OCI-LY3 (cell line): ENCODE measurements around the gene BLMH.

Experiments used
- H2AFZ ChIP-seq: fragments of 200-600, 300-600 bp; shearing (Covaris generic); 2 replicates; pipeline ENCODE4 v1.6.0; 2014; ENCODE audit warnings: antibody characterized with exemption, low read depth, low read length
- H3K27ac ChIP-seq: fragments of 200-600, 300-600 bp; sonication (generic); 2 replicates; pipeline ENCODE4 v1.5.1; 2014; ENCODE audit warnings: mild to moderate bottlenecking, low read length, moderate library complexity, mixed read lengths
- H3K27me3 ChIP-seq: fragments of 200-600, 300-600 bp; sonication (generic); 2 replicates; pipeline ENCODE4 v1.6.1; 2014; ENCODE audit warnings: low read depth, low read length, mixed read lengths
- H3K36me3 ChIP-seq: fragments of 200-600, 300-600 bp; sonication (generic); replicated peaks from 2 replicates; pipeline ENCODE3; 2014; ENCODE audit warnings: low read depth, low read length, mixed read lengths
- H3K4me1 ChIP-seq: fragments of 300-600, 200-600 bp; sonication (generic); 2 replicates; pipeline ENCODE4 v1.6.1; 2014; ENCODE audit warnings: low read length, mixed read lengths
- H3K4me2 ChIP-seq: fragments of 200-600, 300-600 bp; sonication (generic); 2 replicates; pipeline ENCODE4 v1.6.1; 2014; ENCODE audit warnings: low read length, mixed read lengths
- H3K4me3 ChIP-seq: fragments of 300-600, 200-600 bp; sonication (generic); 2 replicates; pipeline ENCODE4 v1.5.1; 2014; ENCODE audit warnings: antibody characterized with exemption, mild to moderate bottlenecking, low read length, moderate library complexity
- H3K79me2 ChIP-seq: fragments of 300-600, 200-600 bp; shearing (Covaris generic); 2 replicates; pipeline ENCODE4 v1.6.1; 2014; ENCODE audit warnings: mild to moderate bottlenecking, low read length, mixed read lengths
- H3K9ac ChIP-seq: fragments of 300-600, 200-600 bp; shearing (Covaris generic); 2 replicates; pipeline ENCODE4 v1.6.0; 2014; ENCODE audit warnings: mild to moderate bottlenecking, low read length, moderate library complexity
- H3K9me3 ChIP-seq: fragments of 200-600, 300-600 bp; shearing (Covaris generic); 2 replicates; pipeline ENCODE4 v1.6.1; 2014; ENCODE audit warnings: low read length, mixed read lengths; ENCODE audit not compliant: insufficient read depth
- H4K20me1 ChIP-seq: fragments of 200-600, 300-600 bp; sonication (generic); 2 replicates; pipeline ENCODE4 v1.6.1; 2016; ENCODE audit warnings: low read length, mixed read lengths; ENCODE audit not compliant: insufficient read depth
- EZH2phosphoT487 ChIP-seq: fragments of 200-600 bp; shearing (Covaris generic); IDR thresholded peaks from 2 replicates; pipeline ENCODE4 v1.6.1; 2018; ENCODE audit warnings: antibody characterized with exemption, mixed run types, low read depth
- TF ChIP-seq, protein P1 (sequence below): fragments of 200-600, 300-600 bp; sonication (generic); IDR thresholded peaks from 2 replicates; pipeline ENCODE4 v1.5.1; 2014; ENCODE audit warnings: antibody characterized with exemption, low read length, low read depth

The BLMH gene

DNA sequence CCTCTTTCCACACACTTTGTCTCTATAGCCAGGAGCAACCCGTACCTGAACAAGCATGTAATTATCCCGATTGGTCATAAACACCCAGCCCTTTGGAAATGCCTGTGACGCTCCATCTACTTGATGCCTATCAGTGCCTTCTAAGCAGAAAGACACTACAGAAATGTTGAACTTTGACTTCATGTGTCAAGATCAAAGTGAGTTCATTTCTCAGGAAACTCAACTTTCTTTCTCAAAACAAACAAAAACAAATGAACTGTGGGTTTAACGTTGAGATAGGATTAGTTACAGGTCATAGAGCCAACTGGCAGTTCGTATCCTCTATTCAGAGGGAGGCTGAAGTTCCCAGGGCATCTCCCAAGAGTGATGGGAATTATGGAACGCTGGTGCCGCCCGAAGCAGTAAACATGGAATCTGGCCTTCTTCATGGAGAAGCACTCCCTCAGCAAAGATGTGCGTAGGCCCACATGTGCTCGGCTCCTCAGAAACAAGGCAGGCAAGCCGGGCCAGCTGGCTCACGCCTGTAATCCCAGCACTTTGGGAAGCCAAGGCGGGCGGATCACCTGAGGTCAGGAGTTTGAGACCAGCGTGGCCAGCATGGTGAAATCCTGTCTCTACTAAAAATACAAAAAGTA, 65.7 kb downstream of the BLMH start:
- H3K27ac ChIP-seq, result no peak overlapping the region
- H4K20me1 ChIP-seq, result no peaks in the 10 kb centered on the region
- peaks cover 44% of the 10 kb centered on the region for H3K27me3 ChIP-seq
- no peak overlapping the region for H2AFZ ChIP-seq
- H3K79me2 ChIP-seq, result no peaks in the 10 kb centered on the region
- peaks cover 6% of the 10 kb centered on the region; the same call in 1 of the 2 replicates for H3K4me1 ChIP-seq
- no peak overlapping the region for H3K4me2 ChIP-seq
- TF ChIP-seq, protein P1, sequence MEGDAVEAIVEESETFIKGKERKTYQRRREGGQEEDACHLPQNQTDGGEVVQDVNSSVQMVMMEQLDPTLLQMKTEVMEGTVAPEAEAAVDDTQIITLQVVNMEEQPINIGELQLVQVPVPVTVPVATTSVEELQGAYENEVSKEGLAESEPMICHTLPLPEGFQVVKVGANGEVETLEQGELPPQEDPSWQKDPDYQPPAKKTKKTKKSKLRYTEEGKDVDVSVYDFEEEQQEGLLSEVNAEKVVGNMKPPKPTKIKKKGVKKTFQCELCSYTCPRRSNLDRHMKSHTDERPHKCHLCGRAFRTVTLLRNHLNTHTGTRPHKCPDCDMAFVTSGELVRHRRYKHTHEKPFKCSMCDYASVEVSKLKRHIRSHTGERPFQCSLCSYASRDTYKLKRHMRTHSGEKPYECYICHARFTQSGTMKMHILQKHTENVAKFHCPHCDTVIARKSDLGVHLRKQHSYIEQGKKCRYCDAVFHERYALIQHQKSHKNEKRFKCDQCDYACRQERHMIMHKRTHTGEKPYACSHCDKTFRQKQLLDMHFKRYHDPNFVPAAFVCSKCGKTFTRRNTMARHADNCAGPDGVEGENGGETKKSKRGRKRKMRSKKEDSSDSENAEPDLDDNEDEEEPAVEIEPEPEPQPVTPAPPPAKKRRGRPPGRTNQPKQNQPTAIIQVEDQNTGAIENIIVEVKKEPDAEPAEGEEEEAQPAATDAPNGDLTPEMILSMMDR, result no peak
- TF ChIP-seq EZH2phosphoT487, result no peak
- no peaks in the 10 kb centered on the region for H3K36me3 ChIP-seq
- no peak overlapping the region for H3K9ac ChIP-seq
- no peaks in the 10 kb centered on the region for H3K9me3 ChIP-seq
- no peak overlapping the region for H3K4me3 ChIP-seq

- Histone ChIP-seq H3K79me2 (no peaks in the 10 kb centered on the region), H3K4me2 (no peak overlapping the region), H3K4me1 (peaks cover 2% of the 10 kb centered on the region; the same call in 1 of the 2 replicates), H3K9me3 (no peaks in the 10 kb centered on the region), H3K36me3 (no peaks in the 10 kb centered on the region), H4K20me1 (no peaks in the 10 kb centered on the region), H3K9ac (no peak overlapping the region), H3K4me3 (no peak overlapping the region), H2AFZ (no peak overlapping the region), H3K27me3 (peaks cover 46% of the 10 kb centered on the region), H3K27ac (no peak overlapping the region)
- TF ChIP-seq EZH2phosphoT487, result no peak
Measured at GRCh38 chr17:30225112-30225511, 66.6 kb downstream of the BLMH start.

GRCh38 chr17:30224419-30224960, 67.3 kb downstream of the BLMH start:
- H3K9me3 ChIP-seq, result no peaks in the 10 kb centered on the region
- TF ChIP-seq EZH2phosphoT487, result no peak
- TF ChIP-seq, protein P1, result no peak
- no peaks in the 10 kb centered on the region for H3K36me3 ChIP-seq
- H3K4me1 ChIP-seq, result no peaks in the 10 kb centered on the region
- H3K79me2 ChIP-seq, result no peaks in the 10 kb centered on the region
- no peaks in the 10 kb centered on the region for H4K20me1 ChIP-seq
- no peak overlapping the region for H2AFZ ChIP-seq
- H3K4me2 ChIP-seq, result no peak overlapping the region
- no peak overlapping the region for H3K9ac ChIP-seq
- peaks cover 53% of the 10 kb centered on the region for H3K27me3 ChIP-seq
- no peak overlapping the region for H3K27ac ChIP-seq
- no peak overlapping the region for H3K4me3 ChIP-seq

GRCh38 chr17:30222721-30223175, 69.0 kb downstream of the BLMH start:
- peaks cover 8% of the 10 kb centered on the region; the same call in 1 of the 2 replicates for H3K4me1 ChIP-seq
- no peaks in the 10 kb centered on the region for H3K9me3 ChIP-seq
- TF ChIP-seq, protein P1, result no peak
- TF ChIP-seq EZH2phosphoT487, result no peak
- H3K4me3 ChIP-seq, result no peak overlapping the region
- H3K4me2 ChIP-seq, result no peak overlapping the region
- peaks cover 3% of the 10 kb centered on the region; the same call in 1 of the 2 replicates for H4K20me1 ChIP-seq
- H2AFZ ChIP-seq, result no peak overlapping the region
- no peaks in the 10 kb centered on the region for H3K79me2 ChIP-seq
- H3K27ac ChIP-seq, result no peak overlapping the region
- H3K27me3 ChIP-seq, result peaks cover 59% of the 10 kb centered on the region
- no peak overlapping the region for H3K9ac ChIP-seq
- no peaks in the 10 kb centered on the region for H3K36me3 ChIP-seq
